HG03045 (cell line): ENCODE data around the gene CDKN1C.

Experiments used
- ATAC-seq: cut with Tn5 transposase; IDR thresholded peaks from one replicate; pipeline ENCODE4 v1.9.1; 2021; ENCODE audit warnings: mild to moderate bottlenecking, moderate library complexity; ENCODE audit not compliant: unreplicated experiment

Gene CDKN1C

GRCh38 chr11:2870969-2871680, 14.4 kb downstream of the CDKN1C start:
- no peak for ATAC-seq

- no peak for ATAC-seq
Measured at GRCh38 chr11:2870460-2870859, 15.1 kb downstream of the CDKN1C start.

GRCh38 chr11:2869561-2870427, 15.8 kb downstream of the CDKN1C start:
- ATAC-seq: no peak

DNA sequence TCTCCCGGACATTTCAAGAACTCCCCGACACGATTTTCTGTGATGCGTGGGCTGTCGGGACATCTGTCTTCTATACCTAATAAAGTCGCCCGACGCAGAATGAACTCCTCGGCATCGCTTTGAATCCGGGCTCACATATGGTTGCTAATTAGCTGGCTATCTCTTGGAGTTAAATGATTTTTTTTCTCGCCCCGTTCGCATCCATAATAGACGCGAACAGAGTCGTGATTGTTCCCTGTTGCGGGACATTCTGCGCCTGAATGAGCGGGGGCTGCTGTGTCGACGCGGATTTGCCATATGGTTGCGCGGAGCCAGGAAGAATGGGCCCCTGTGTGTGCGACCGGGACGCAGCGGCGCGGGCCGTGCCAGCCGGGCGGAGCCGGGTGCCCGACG, 16.4 kb downstream of the CDKN1C start:
- no peak for ATAC-seq

- no peak for ATAC-seq
Measured at GRCh38 chr11:2868506-2869133, 17.0 kb downstream of the CDKN1C start.

- no peak for ATAC-seq
Measured at GRCh38 chr11:2867722-2868505, 17.7 kb downstream of the CDKN1C start.

GRCh38 chr11:2867142-2867541, 18.4 kb downstream of the CDKN1C start:
- no peak for ATAC-seq

GRCh38 chr11:2865922-2866577, 19.5 kb downstream of the CDKN1C start:
- no peak for ATAC-seq

DNA sequence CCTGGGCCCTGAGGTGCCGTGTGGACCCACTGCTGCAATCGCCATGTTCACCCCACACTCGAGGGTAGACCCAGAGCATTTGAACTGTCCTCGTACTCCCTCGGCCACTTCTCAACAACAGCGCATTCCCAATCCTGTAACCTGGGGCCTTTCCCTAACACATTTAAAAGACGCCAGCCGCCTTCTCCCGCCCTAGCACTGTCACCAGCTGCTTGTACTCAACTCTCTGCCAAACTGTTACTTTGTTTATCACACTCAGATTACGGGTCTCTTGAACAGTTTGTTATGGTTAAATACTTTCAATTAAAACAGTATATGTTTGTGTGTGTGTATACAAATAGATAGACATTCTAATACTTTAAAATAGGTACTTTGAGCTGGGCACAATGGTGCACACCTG, 20.7 kb downstream of the CDKN1C start:
- ATAC-seq: no peak

- ATAC-seq: no peak
Measured at GRCh38 chr11:2863276-2863618, 22.3 kb downstream of the CDKN1C start.

DNA sequence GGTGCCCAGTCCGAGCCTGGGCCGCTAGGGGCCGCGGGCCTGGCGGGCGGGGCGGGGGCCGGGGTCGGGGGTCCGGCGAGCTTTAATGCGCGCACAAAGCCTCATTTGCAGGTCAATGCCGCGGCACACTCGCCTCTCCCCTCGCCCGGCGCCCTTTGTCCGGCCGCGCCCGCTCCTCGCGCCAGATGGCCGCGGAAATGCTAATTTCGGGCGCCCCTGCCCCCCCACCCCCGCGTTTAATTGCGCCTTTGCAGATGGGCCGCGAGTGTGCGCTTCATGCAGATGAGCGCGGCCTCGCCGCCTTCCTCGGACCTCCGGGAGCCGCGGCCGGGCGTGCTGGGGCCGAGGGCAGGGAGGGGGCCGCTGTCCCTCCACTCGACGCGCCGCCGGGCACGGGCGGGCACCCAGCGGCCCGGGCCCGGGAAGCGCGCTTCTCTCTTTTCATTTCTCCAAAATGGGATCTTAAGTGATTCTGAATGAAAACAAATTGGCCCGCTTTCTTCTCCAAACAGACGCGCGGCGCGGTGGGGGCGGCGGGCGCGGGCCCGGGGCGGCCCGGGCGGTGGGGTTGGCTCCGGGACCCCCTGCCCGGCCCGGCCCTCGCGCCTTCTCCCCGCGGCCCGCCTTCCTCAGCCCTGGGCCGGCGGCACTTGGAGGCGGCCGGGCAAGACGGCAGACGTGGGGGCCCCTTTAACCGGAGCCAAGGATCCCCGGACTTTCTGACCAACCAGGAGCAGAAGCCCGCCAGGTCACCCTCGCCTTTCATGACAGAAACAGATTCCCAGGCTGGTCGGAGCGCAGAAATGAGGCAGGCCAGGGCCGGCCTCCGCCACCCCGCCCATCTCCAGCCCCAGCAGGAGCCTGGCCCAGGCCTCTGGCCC, 22.9 kb downstream of the CDKN1C start:
- ATAC-seq: no peak

DNA sequence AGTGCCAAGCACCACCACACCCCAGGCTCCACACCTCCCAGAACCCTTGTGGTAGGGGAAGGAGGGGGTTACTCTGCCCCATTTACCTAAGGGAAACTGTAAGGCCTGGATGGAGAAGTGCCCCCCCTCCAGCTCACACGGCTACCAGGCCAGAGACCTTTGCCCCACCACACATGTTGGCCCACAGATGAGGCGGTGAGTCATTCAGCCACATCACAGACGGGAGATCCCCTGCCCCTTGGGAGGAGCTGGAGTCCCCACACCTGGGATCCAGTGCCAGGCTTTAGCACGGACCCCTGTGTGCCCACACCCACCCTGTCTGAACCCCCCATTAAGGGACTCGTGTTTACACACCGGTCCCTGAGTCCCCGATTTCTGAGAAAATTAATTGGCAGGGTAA, 24.9 kb downstream of the CDKN1C start:
- no peak for ATAC-seq

DNA sequence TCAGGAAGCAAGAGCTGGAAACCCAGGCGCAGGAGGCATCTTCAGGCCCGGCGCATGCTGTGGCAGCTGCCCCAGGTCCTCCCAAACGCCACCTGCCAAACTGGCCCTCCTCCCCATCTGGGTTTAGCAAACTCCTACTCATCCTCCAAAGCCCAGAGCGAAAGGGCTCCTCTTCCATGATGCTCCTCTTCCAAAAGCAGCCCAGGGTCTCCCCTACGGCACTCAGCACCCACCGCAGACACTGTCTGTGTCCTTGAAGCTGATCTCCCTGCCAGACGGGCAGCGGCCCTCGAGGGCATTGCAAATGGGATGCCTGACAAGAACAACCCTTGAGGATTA, 25.9 kb downstream of the CDKN1C start:
- ATAC-seq: no peak

DNA sequence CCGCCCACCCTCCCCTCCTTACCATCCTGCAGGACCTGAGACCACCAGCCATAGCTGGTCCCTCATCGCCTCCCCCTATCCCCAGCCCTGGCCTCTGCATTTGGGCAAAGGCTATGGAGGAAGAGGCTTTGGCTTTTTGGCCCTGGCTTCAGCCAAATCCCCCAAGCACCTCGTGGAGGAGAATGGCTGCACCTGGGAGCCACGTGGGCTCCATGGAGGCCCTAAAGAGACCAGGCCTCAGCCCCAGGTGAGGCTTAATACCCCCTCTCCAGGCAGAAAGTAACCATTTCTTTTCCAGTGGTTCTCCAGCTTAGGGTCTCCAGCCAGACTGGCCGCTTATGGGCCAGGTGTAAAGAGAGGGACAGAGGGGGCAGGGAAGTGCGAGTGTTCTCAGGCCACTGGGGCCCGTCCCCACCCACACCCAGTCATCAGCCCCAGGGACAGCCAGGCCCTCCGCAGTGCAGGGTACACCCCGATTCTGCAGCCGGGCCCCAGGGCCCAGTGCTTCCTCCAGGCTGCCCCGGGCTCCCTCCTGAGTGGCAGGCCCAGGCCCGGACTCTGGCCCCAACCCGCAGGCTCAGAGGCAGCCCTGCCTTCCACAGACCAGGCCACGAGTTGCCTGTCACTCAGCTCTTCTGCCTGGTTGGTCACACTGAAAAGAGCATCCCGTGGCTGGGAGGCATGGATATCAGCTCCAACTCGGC, 26.4 kb downstream of the CDKN1C start:
- ATAC-seq: no peak

- no peak for ATAC-seq
Measured at GRCh38 chr11:2857918-2858317, 27.7 kb downstream of the CDKN1C start.

GRCh38 chr11:2857276-2857675, 28.3 kb downstream of the CDKN1C start:
- no peak for ATAC-seq

DNA sequence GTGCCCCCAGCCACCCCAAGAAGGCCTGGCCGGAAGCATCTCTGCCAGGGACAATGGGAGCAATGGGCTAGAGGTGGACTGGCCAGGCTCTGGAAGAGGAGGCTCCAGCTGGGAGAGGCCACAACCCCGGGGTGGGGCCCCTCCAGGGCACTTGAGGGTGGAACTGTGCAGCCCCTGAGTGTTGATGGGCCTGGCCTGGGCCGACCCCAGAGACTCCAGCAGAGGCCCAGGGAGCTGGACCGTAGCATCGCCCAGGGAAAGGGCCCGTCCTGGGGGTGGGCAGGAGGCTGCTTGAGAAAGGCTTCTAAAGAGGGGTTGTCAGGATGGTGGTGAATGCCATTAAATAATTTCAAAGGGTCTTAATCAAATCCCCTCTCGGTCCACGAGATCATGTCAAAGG, 30.4 kb downstream of the CDKN1C start:
- no peak for ATAC-seq

GRCh38 chr11:2853997-2854560, 31.5 kb downstream of the CDKN1C start:
- ATAC-seq: no peak

- ATAC-seq: no peak
Measured at GRCh38 chr11:2853401-2853800, 32.2 kb downstream of the CDKN1C start.
